Body of pancreas (tissue), 4 donors: Measurements from ENCODE around the gene S100P.

Source experiments
- CTCF ChIP-seq, 7 experiments: fragments of 450-650 bp in 4 of 7; fragments of 200-600 bp in 3 of 7; sonication (generic) in 3 of 7; IDR thresholded peaks; one replicate each; pipeline ENCODE4 v1.5.1; 2016 to 2019; ENCODE audit warnings: antibody characterized with exemption in 7 of 7
- POLR2A ChIP-seq, 3 donors: fragments of 450-650 bp; IDR thresholded peaks; one replicate each; pipeline ENCODE4 v1.6.1; 2016; ENCODE audit warnings: antibody characterized with exemption in 3 of 3, mild to moderate bottlenecking in 2 of 3

- no peak for TF ChIP-seq CTCF (IDR thresholded peaks at IDR 0.05)
- TF ChIP-seq POLR2A (IDR thresholded peaks at IDR 0.05), result no peak
Measured at GRCh38 chr4:6696611-6697010, 2.9 kb downstream of the S100P start.
